ENCODE results near the gene ARSG.
"Not testable (repeated sequence)": the region's sequence is repeated elsewhere in the genome, so short reads cannot be mapped to it uniquely, and the experiment has no call there.

DNA sequence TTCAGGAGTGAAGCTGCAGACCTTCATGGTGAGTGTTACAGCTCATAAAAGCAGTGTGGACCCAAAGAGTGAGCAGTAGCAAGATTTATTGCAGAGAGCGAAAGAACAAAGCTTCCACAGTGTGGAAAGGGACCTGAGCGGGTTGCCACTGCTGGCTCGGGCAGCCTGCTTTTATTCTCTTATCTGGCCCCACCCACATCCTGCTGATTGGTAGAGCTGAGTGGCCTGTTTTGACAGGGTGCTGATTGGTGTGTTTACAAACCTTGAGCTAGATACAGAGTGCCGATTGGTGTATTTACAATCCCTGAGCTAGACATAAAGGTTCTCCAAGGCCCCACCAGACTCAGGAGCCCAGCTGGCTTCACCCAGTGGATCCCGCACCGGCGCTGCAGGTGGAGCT is 17.2 kb downstream of the ARSG start:
- TF ChIP-seq ZEB2 (tag by site-specific recombination; IDR thresholded peaks at IDR 0.05); ZNF558 (tag by site-specific recombination; IDR thresholded peaks at IDR 0.05); ZNF354C (tag by site-specific recombination; IDR thresholded peaks at IDR 0.05; ENCODE audit: borderline replicate concordance, low read depth); TRIM28 (IDR thresholded peaks at IDR 0.05; ENCODE audit: borderline replicate concordance, low read length); ZNF792 (tag by site-specific recombination; IDR thresholded peaks at IDR 0.05); ZNF549 (tag by site-specific recombination; IDR thresholded peaks at IDR 0.05); TCF7L2 (IDR thresholded peaks at IDR 0.05; ENCODE audit: borderline replicate concordance, low read depth, low read length); ZNF785 (tag by site-specific recombination; IDR thresholded peaks at IDR 0.05): not testable (repeated sequence)
- TF ChIP-seq, protein P1, sequence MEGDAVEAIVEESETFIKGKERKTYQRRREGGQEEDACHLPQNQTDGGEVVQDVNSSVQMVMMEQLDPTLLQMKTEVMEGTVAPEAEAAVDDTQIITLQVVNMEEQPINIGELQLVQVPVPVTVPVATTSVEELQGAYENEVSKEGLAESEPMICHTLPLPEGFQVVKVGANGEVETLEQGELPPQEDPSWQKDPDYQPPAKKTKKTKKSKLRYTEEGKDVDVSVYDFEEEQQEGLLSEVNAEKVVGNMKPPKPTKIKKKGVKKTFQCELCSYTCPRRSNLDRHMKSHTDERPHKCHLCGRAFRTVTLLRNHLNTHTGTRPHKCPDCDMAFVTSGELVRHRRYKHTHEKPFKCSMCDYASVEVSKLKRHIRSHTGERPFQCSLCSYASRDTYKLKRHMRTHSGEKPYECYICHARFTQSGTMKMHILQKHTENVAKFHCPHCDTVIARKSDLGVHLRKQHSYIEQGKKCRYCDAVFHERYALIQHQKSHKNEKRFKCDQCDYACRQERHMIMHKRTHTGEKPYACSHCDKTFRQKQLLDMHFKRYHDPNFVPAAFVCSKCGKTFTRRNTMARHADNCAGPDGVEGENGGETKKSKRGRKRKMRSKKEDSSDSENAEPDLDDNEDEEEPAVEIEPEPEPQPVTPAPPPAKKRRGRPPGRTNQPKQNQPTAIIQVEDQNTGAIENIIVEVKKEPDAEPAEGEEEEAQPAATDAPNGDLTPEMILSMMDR (tag by site-specific recombination; IDR thresholded peaks at IDR 0.05) = not testable (repeated sequence)
- TF ChIP-seq, protein P2, sequence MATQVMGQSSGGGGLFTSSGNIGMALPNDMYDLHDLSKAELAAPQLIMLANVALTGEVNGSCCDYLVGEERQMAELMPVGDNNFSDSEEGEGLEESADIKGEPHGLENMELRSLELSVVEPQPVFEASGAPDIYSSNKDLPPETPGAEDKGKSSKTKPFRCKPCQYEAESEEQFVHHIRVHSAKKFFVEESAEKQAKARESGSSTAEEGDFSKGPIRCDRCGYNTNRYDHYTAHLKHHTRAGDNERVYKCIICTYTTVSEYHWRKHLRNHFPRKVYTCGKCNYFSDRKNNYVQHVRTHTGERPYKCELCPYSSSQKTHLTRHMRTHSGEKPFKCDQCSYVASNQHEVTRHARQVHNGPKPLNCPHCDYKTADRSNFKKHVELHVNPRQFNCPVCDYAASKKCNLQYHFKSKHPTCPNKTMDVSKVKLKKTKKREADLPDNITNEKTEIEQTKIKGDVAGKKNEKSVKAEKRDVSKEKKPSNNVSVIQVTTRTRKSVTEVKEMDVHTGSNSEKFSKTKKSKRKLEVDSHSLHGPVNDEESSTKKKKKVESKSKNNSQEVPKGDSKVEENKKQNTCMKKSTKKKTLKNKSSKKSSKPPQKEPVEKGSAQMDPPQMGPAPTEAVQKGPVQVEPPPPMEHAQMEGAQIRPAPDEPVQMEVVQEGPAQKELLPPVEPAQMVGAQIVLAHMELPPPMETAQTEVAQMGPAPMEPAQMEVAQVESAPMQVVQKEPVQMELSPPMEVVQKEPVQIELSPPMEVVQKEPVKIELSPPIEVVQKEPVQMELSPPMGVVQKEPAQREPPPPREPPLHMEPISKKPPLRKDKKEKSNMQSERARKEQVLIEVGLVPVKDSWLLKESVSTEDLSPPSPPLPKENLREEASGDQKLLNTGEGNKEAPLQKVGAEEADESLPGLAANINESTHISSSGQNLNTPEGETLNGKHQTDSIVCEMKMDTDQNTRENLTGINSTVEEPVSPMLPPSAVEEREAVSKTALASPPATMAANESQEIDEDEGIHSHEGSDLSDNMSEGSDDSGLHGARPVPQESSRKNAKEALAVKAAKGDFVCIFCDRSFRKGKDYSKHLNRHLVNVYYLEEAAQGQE (tag by site-specific recombination; IDR thresholded peaks at IDR 0.05) = not testable (repeated sequence)
